H1 (cell line): Measurements from ENCODE around the gene APBA2. TPM values are rescaled to one million over a fixed set of nuclear protein-coding genes. Genes with fewer than 3 reads are reported as not detected.

ENCODE experiments used
- CTCF ChIA-PET: fragments of 300-600 bp; sonication (Branson Sonifier 250); formaldehyde crosslinking; loops from one replicate; lab custom pipeline; 2021; ENCODE audit not compliant: partially characterized antibody; lab: Charles Lee
- POLR2A ChIA-PET: fragments of 300-600 bp; sonication (Branson Sonifier 250); formaldehyde crosslinking; loops from one replicate; lab custom pipeline; 2021; ENCODE audit warnings: inconsistent platforms; ENCODE audit not compliant: partially characterized antibody; lab: Charles Lee
- DNase-seq, 2 experiments: peaks; one replicate each; pipeline versions ENCODE4 v3.0.0 to v3.0.0-alpha.2; 2010 to 2022; ENCODE audit warnings: low spot score in 2 of 2, low read depth in 1 of 2, mixed read lengths in 1 of 2
- FAIRE-seq: peaks from 2 replicates; lab custom pipeline; 2011; peaks lifted over from hg19 to GRCh38; lab: Jason Lieb, UNC
- H2AFZ ChIP-seq: 2 replicates; pipeline ENCODE4 v1.8.1; 2012; ENCODE audit warnings: low read length, inconsistent platforms
- H2AK5ac ChIP-seq: 2 replicates; pipeline ENCODE4 v1.6.1; 2013; ENCODE audit warnings: low read depth, low read length
- H2BK120ac ChIP-seq: replicated peaks from 2 replicates; pipeline ENCODE3; 2013; ENCODE audit warnings: low read depth, low read length, inconsistent platforms
- H2BK12ac ChIP-seq: 2 replicates; pipeline ENCODE4 v1.6.1; 2013; ENCODE audit warnings: low read depth, low read length
- H2BK15ac ChIP-seq: 2 replicates; pipeline ENCODE4 v1.6.1; 2013; ENCODE audit warnings: low read length
- H2BK20ac ChIP-seq: 2 replicates; pipeline ENCODE4 v1.6.1; 2013; ENCODE audit warnings: low read length
- H2BK5ac ChIP-seq: 2 replicates; pipeline ENCODE4 v1.6.1; 2013; ENCODE audit warnings: low read depth, low read length
- H3K14ac ChIP-seq: 2 replicates; pipeline ENCODE4 v1.6.1; 2013; ENCODE audit warnings: inconsistent platforms; ENCODE audit not compliant: insufficient read length
- H3K18ac ChIP-seq: 2 replicates; pipeline ENCODE4 v1.6.1; 2013; ENCODE audit warnings: low read length; ENCODE audit errors: extremely low read depth
- H3K23ac ChIP-seq: 2 replicates; pipeline ENCODE4 v1.6.1; 2013; ENCODE audit warnings: inconsistent platforms; ENCODE audit not compliant: insufficient read length
- H3K23me2 ChIP-seq: 2 replicates; pipeline ENCODE4 v1.6.1; 2013; ENCODE audit warnings: low read depth, low read length
- H3K27ac ChIP-seq: 2 replicates; pipeline ENCODE4 v1.6.1; 2011; ENCODE audit warnings: low read depth, low read length, inconsistent platforms
- H3K27me3 ChIP-seq, 4 experiments: replicated peaks in 1 of 4; 1 replicate in 1 of 4; 2 replicates in 3 of 4; pipeline versions ENCODE4 v1.6.1 to v1.8.1; 2011 to 2013; ENCODE audit warnings: low read length in 3 of 4, mild to moderate bottlenecking in 3 of 4, inconsistent platforms in 2 of 4, mixed read lengths in 2 of 4, moderate library complexity in 1 of 4; ENCODE audit not compliant: control insufficient read depth in 3 of 4, insufficient read depth in 3 of 4; ENCODE audit errors: extremely low read depth in 1 of 4
- H3K36me3 ChIP-seq, 4 experiments: 2 replicates each; pipeline versions ENCODE4 v1.6.1 to v1.8.1; 2011 to 2013; ENCODE audit warnings: mild to moderate bottlenecking in 4 of 4, low read length in 3 of 4, moderate library complexity in 2 of 4, control low read depth in 1 of 4, inconsistent platforms in 1 of 4; ENCODE audit not compliant: insufficient read depth in 4 of 4, control insufficient read depth in 2 of 4
- H3K4ac ChIP-seq: replicated peaks from 2 replicates; pipeline ENCODE3; 2013; ENCODE audit warnings: low read length, low read depth, mixed read lengths, inconsistent platforms; ENCODE audit not compliant: insufficient read length
- H3K4me1 ChIP-seq, 4 experiments: replicated peaks in 1 of 4; 1 replicate in 1 of 4; 2 replicates in 3 of 4; pipeline versions ENCODE4 v1.6.1 to v1.8.1; 2011 to 2013; ENCODE audit warnings: low read length in 3 of 4, inconsistent platforms in 2 of 4, mixed read lengths in 1 of 4; ENCODE audit not compliant: insufficient read depth in 4 of 4, control insufficient read depth in 3 of 4
- H3K4me2 ChIP-seq, 2 experiments: 2 replicates each; pipeline versions ENCODE4 v1.6.1 to v1.8.1; 2011 to 2013; ENCODE audit warnings: low read depth in 2 of 2, low read length in 2 of 2, control low read depth in 1 of 2, inconsistent platforms in 1 of 2, mild to moderate bottlenecking in 1 of 2; ENCODE audit not compliant: insufficient read depth in 1 of 2
- H3K4me3 ChIP-seq, 4 experiments: fragments of 200-600, 300-600 bp in 1 of 4; sonication (generic), shearing (Covaris generic), sonication (Bioruptor Twin) in 1 of 4; 2 replicates each; pipeline versions ENCODE4 v1.5.1 to v1.8.1; 2011 to 2016; ENCODE audit warnings: low read length in 4 of 4, low read depth in 3 of 4, control low read depth in 2 of 4, inconsistent platforms in 2 of 4, mild to moderate bottlenecking in 2 of 4, mixed read lengths in 1 of 4, moderate library complexity in 1 of 4; ENCODE audit not compliant: insufficient read depth in 2 of 4; ENCODE audit errors: extremely low read depth in 1 of 4
- H3K56ac ChIP-seq: replicated peaks from 2 replicates; pipeline ENCODE3; 2013; ENCODE audit warnings: low read depth, mild to moderate bottlenecking, mixed read lengths, low read length, inconsistent platforms; ENCODE audit not compliant: insufficient read length
- H3K79me1 ChIP-seq: 2 replicates; pipeline ENCODE4 v1.6.1; 2013; ENCODE audit warnings: low read depth, low read length, control low read depth
- H3K79me2 ChIP-seq, 2 experiments: 2 replicates each; pipeline versions ENCODE4 v1.6.1 to v1.8.1; 2012 to 2013; ENCODE audit warnings: low read length in 2 of 2, mild to moderate bottlenecking in 2 of 2, inconsistent platforms in 1 of 2; ENCODE audit not compliant: insufficient read depth in 2 of 2, control insufficient read depth in 1 of 2
- H3K9ac ChIP-seq, 4 experiments: replicated peaks in 1 of 4; 1 replicate in 1 of 4; 2 replicates in 3 of 4; pipeline versions ENCODE4 v1.6.1 to v1.8.1; 2011 to 2013; ENCODE audit warnings: low read depth in 3 of 4, low read length in 3 of 4, control low read depth in 2 of 4, mild to moderate bottlenecking in 2 of 4, moderate library complexity in 2 of 4, inconsistent platforms in 1 of 4; ENCODE audit errors: extremely low read depth in 1 of 4
- H3K9me3 ChIP-seq, 2 experiments: 2 replicates each; pipeline versions ENCODE4 v1.6.1 to v1.8.1; 2012 to 2013; ENCODE audit warnings: mild to moderate bottlenecking in 2 of 2, moderate library complexity in 2 of 2, control low read depth in 1 of 2, inconsistent platforms in 1 of 2, low read depth in 1 of 2, low read length in 1 of 2, mixed read lengths in 1 of 2; ENCODE audit not compliant: insufficient read depth in 2 of 2
- H4K20me1 ChIP-seq, 2 experiments: replicated peaks in 1 of 2; 2 replicates each; pipeline versions ENCODE3 to v1.8.1; 2011 to 2013; ENCODE audit warnings: inconsistent platforms in 2 of 2, low read length in 2 of 2, mild to moderate bottlenecking in 1 of 2; ENCODE audit not compliant: insufficient read depth in 2 of 2, control insufficient read depth in 1 of 2
- H4K5ac ChIP-seq: 2 replicates; pipeline ENCODE4 v1.6.1; 2013; ENCODE audit warnings: low read length, low read depth, mixed read lengths, inconsistent platforms; ENCODE audit not compliant: insufficient read length
- H4K8ac ChIP-seq: 2 replicates; pipeline ENCODE4 v1.8.0; 2013; ENCODE audit warnings: mild to moderate bottlenecking, moderate library complexity, low read length, inconsistent platforms; ENCODE audit not compliant: insufficient read depth; ENCODE audit errors: extremely low read depth
- H4K91ac ChIP-seq: replicated peaks from 2 replicates; pipeline ENCODE3; 2013; ENCODE audit warnings: low read length, mixed read lengths, inconsistent platforms; ENCODE audit not compliant: insufficient read length
- BRCA1 ChIP-seq: IDR thresholded peaks from 2 replicates; pipeline ENCODE4 v1.6.1; 2012; ENCODE audit warnings: low read depth, low read length, improper control_type of control experiment
- FOSL1 ChIP-seq: IDR thresholded peaks from 2 replicates; pipeline ENCODE4 v1.6.1; 2011; ENCODE audit warnings: mild to moderate bottlenecking, low read depth, low read length, moderate library complexity; ENCODE audit not compliant: insufficient read depth
- GABPA ChIP-seq: IDR thresholded peaks from 2 replicates; pipeline ENCODE4 v1.6.1; 2011; ENCODE audit warnings: mild to moderate bottlenecking, low read length, moderate library complexity, borderline replicate concordance; ENCODE audit not compliant: insufficient read depth
- KDM1A ChIP-seq: fragments of 200-600, 300-600 bp; sonication (generic); IDR thresholded peaks from 2 replicates; pipeline ENCODE4 v1.7.1; 2016; ENCODE audit warnings: mild to moderate bottlenecking, low read length, borderline replicate concordance
- MAX ChIP-seq: IDR thresholded peaks from 2 replicates; pipeline ENCODE4 v1.6.1; 2012; ENCODE audit warnings: inconsistent platforms
- NRF1 ChIP-seq: IDR thresholded peaks from 2 replicates; pipeline ENCODE4 v1.6.1; 2011; ENCODE audit warnings: mild to moderate bottlenecking, low read depth, low read length, improper control_type of control experiment
- POLR2AphosphoS5 ChIP-seq: IDR thresholded peaks from 2 replicates; pipeline ENCODE4 v1.6.1; 2011; ENCODE audit warnings: low read depth, low read length
- SAP30 ChIP-seq: fragments of 300-600 bp; sonication (generic); IDR thresholded peaks from 2 replicates; pipeline ENCODE4 v1.7.1; 2012; ENCODE audit warnings: low read length, moderate library complexity, mild to moderate bottlenecking, inconsistent platforms; ENCODE audit not compliant: insufficient read depth, insufficient replicate concordance
- SIN3A ChIP-seq, 2 experiments: IDR thresholded peaks in 1 of 2; conservative IDR thresholded peaks in 1 of 2; 2 replicates each; pipeline ENCODE4 v1.6.1; 2011 to 2012; ENCODE audit warnings: low read length in 2 of 2, improper control_type of control experiment in 1 of 2, low read depth in 1 of 2, mild to moderate bottlenecking in 1 of 2
- SIRT6 ChIP-seq: IDR thresholded peaks from one replicate; pipeline ENCODE4 v1.7.1; 2012; ENCODE audit warnings: low read length, inconsistent platforms
- TAF1 ChIP-seq: IDR thresholded peaks from 2 replicates; pipeline ENCODE4 v1.6.1; 2011; ENCODE audit warnings: mild to moderate bottlenecking, low read depth, low read length
- TCF12 ChIP-seq: IDR thresholded peaks from 2 replicates; pipeline ENCODE4 v1.6.1; 2011; ENCODE audit warnings: low read depth, mild to moderate bottlenecking, low read length
- TEAD4 ChIP-seq: IDR thresholded peaks from 2 replicates; pipeline ENCODE4 v1.6.1; 2012; ENCODE audit warnings: low read depth, low read length, inconsistent platforms, mixed read lengths
- WGBS, 2 experiments: shearing (Covaris generic) in 1 of 2; methylation state at CpG; one replicate each; pipeline versions ENCODE4 v1.1.6 to v1.1.7; 2013 to 2015; ENCODE audit warnings: low lambda C conversion rate in 2 of 2, mixed read lengths in 2 of 2, inconsistent platforms in 1 of 2, low coverage in 1 of 2, missing lambda C conversion rate in 1 of 2; ENCODE audit not compliant: insufficient replicate concordance in 2 of 2, insufficient coverage in 1 of 2, insufficient read length in 1 of 2; ENCODE audit errors: extremely low coverage in 1 of 2, missing lambda C conversion rate in 1 of 2; 5-methylcytosine and 5-hydroxymethylcytosine counted together
- polyA plus RNA-seq, 7 experiments: library from polyadenylated mRNA; depleted of rRNA in 3 of 7; stranded (reverse) in 5 of 7; unstranded in 2 of 7; fragments of >200 nt in 5 of 7; fragments of 200-250 nt in 2 of 7; gene quantifications; 1 replicate in 5 of 7; 2 replicates in 1 of 7; 4 replicates in 1 of 7; pipeline versions ENCODE4 v1.2.1 to v1.2.3, GENCODE V29; 2011 to 2013; ENCODE audit warnings: missing spikeins in 2 of 7, mixed read lengths in 2 of 7
- total RNA-seq: library from RNA; stranded (reverse); fragmentation: NEBNext Ultra II Directional; extraction: Animal tissue kit (Norgen Biotek cat#: 25700); gene quantifications from 2 replicates; pipeline ENCODE4 v1.2.1, GENCODE V29; 2021
- TF ChIP-seq, protein P1 (sequence below): IDR thresholded peaks from 2 replicates; pipeline ENCODE4 v1.6.1; 2011; ENCODE audit warnings: low read depth, mild to moderate bottlenecking, low read length; ENCODE audit not compliant: insufficient read depth

The APBA2 gene
- total and polyA plus RNA-seq, 2 of the 8 experiments (the other 6 are each of a cell fraction or from before 2014, with no cell fraction given) = 15.5 to 19.0 TPM

- POLR2A ChIA-PET = no interaction called here
- 80% methylated on average over 6 of the region's 6 CpGs; no CpG with 5 or more reads in 1 of the 2 experiments for WGBS, 2 experiments
- Histone ChIP-seq H3K4me1 (peaks cover 6 to 21% (median 11%) of the 10 kb centered on the region in 4 experiments), H3K4me2 (no peak overlapping the region), H2BK5ac (no peak overlapping the region; the same call in 1 of the 2 replicates), H2BK15ac (no peak overlapping the region), H3K4ac (no peak overlapping the region), H3K79me2 (no peaks in the 10 kb centered on the region), H2BK12ac (no peak overlapping the region), H3K27ac (no peak overlapping the region), H3K56ac (no peak overlapping the region), H4K5ac (no peak overlapping the region), H2AK5ac (no peak overlapping the region), H3K4me3 (no peak overlapping the region), H3K23me2 (peaks cover 2% of the 10 kb centered on the region; the same call in 1 of the 2 replicates), H3K9me3 (peaks cover 4 to 11% of the 10 kb centered on the region in 2 experiments; a peak in 2 of 4 replicates), H3K9ac (no peak overlapping the region), H2BK20ac (no peak overlapping the region), H4K20me1 (no peaks in the 10 kb centered on the region), H3K36me3 (no peaks in the 10 kb centered on the region), H2BK120ac (no peak overlapping the region), H3K14ac (no peak overlapping the region), H3K18ac (peak overlapping the region; percentile 7; the same call in 1 of the 2 replicates), H3K23ac (no peak overlapping the region), H2AFZ (no peak overlapping the region), H4K8ac (no peak overlapping the region), H4K91ac (no peak overlapping the region), H3K27me3 (no peaks in the 10 kb centered on the region), H3K79me1 (no peaks in the 10 kb centered on the region)
- no peak for TF ChIP-seq TCF12
- TF ChIP-seq BRCA1 = no peak
- TF ChIP-seq, protein P1, sequence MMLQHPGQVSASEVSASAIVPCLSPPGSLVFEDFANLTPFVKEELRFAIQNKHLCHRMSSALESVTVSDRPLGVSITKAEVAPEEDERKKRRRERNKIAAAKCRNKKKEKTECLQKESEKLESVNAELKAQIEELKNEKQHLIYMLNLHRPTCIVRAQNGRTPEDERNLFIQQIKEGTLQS = no peak
- TF ChIP-seq SIRT6 = no peak
- no peak for TF ChIP-seq SIN3A (conservative IDR thresholded peaks at IDR 0.05 in 1 of 2, IDR thresholded peaks at IDR 0.05 in 1 of 2; ENCODE audit: low read depth in 1 of 2, low read length in 2 of 2)
- TF ChIP-seq GABPA = no peak
- no peak for TF ChIP-seq SAP30
- TF ChIP-seq NRF1 = no peak
- TF ChIP-seq POLR2AphosphoS5 = no peak
- no peak for TF ChIP-seq MAX
- TF ChIP-seq TAF1 = no peak
- no peak for TF ChIP-seq TEAD4
- no peak for TF ChIP-seq FOSL1
- TF ChIP-seq KDM1A = no peak
- CTCF ChIA-PET = interaction anchor here (1.7 kb wide), 1 partner anchor 28 kb away, joined by 7 read pairs; no protein-coding TSS in a partner anchor
- FAIRE-seq (no peak), DNase-seq (no peak)
Measured at GRCh38 chr15:29061746-29062145, 176.0 kb downstream of the APBA2 start.
